Endothelial cell (in vitro differentiated cells): ENCODE measurements around the gene FIBCD1. TPM values are rescaled to one million over a fixed set of nuclear protein-coding genes. Genes with fewer than 3 reads are reported as not detected.
A peak's percentile ranks its signal among the peaks of the same experiment; 100 is the strongest.

ENCODE experiments used
- DNase-seq: peaks from one replicate; pipeline ENCODE4 v3.0.0; 2021; ENCODE audit warnings: low spot score
- H3K27ac Mint-ChIP-seq: one replicate; pipeline ENCODE4 v1.8.0; 2021; ENCODE audit warnings: mixed read lengths, inconsistent platforms; ENCODE audit not compliant: unreplicated experiment
- H3K27me3 Mint-ChIP-seq: one replicate; pipeline ENCODE4 v1.8.0; 2021; ENCODE audit warnings: mild to moderate bottlenecking, moderate library complexity, mixed read lengths, inconsistent platforms; ENCODE audit not compliant: unreplicated experiment
- H3K36me3 Mint-ChIP-seq: one replicate; pipeline ENCODE4 v1.8.0; 2021; ENCODE audit warnings: mild to moderate bottlenecking, low read depth, mixed read lengths, inconsistent platforms; ENCODE audit not compliant: unreplicated experiment
- H3K4me1 Mint-ChIP-seq: one replicate; pipeline ENCODE4 v1.8.0; 2021; ENCODE audit warnings: mild to moderate bottlenecking, mixed read lengths, inconsistent platforms; ENCODE audit not compliant: unreplicated experiment
- H3K4me3 Mint-ChIP-seq: one replicate; pipeline ENCODE4 v1.8.0; 2021; ENCODE audit warnings: mild to moderate bottlenecking, mixed read lengths, inconsistent platforms; ENCODE audit not compliant: unreplicated experiment
- H3K9me3 Mint-ChIP-seq: one replicate; pipeline ENCODE4 v1.8.0; 2021; ENCODE audit warnings: mixed read lengths, inconsistent platforms; ENCODE audit not compliant: unreplicated experiment
- CTCF ChIP-seq: fragments of 200-600 bp; sonication (generic); IDR thresholded peaks from one replicate; pipeline ENCODE4 v1.5.0; 2021; ENCODE audit warnings: antibody characterized with exemption; ENCODE audit not compliant: unreplicated experiment
- total RNA-seq: library from RNA; stranded (reverse); fragmentation: NEBNext Ultra II Directional; extraction: Animal tissue kit (Norgen Biotek cat#: 25700); gene quantifications from one replicate; pipeline ENCODE4 v1.2.1, GENCODE V29; 2021; ENCODE audit not compliant: unreplicated experiment

The FIBCD1 gene
- total RNA-seq, 1 donor from 2014 or later: 0.33 TPM

GRCh38 chr9:130973686-130974281 is 34.7 kb upstream of the FIBCD1 start:
- Mint-ChIP-seq H3K4me1 (peaks cover 10% of the 10 kb centered on the region), H3K27me3 (peaks cover 4% of the 10 kb centered on the region), H3K27ac (no peak overlapping the region), H3K4me3 (no peak overlapping the region), H3K36me3 (peaks cover 5% of the 10 kb centered on the region), H3K9me3 (no peaks in the 10 kb centered on the region)
- no peak for DNase-seq
- TF ChIP-seq CTCF: no peak

GRCh38 chr9:130972957-130973685 is 34.1 kb upstream of the FIBCD1 start:
- peaks cover 5% of the 10 kb centered on the region for H3K36me3 Mint-ChIP-seq
- TF ChIP-seq CTCF: no peak
- no peak for DNase-seq
- H3K4me1 Mint-ChIP-seq: peaks cover 10% of the 10 kb centered on the region
- no peaks in the 10 kb centered on the region for H3K9me3 Mint-ChIP-seq
- H3K4me3 Mint-ChIP-seq: no peak overlapping the region
- H3K27ac Mint-ChIP-seq: no peak overlapping the region
- H3K27me3 Mint-ChIP-seq: peaks cover 4% of the 10 kb centered on the region

- peaks cover 10% of the 10 kb centered on the region for H3K4me1 Mint-ChIP-seq
- H3K36me3 Mint-ChIP-seq: peaks cover 5% of the 10 kb centered on the region
- TF ChIP-seq CTCF: no peak
- H3K9me3 Mint-ChIP-seq: no peaks in the 10 kb centered on the region
- DNase-seq: no peak
- H3K27me3 Mint-ChIP-seq: peaks cover 4% of the 10 kb centered on the region
- peak overlapping the region; percentile 26 for H3K27ac Mint-ChIP-seq
- no peak overlapping the region for H3K4me3 Mint-ChIP-seq
These were observed 33.4 kb upstream of the FIBCD1 start for GRCh38 chr9:130972277-130972956.

- no peak for TF ChIP-seq CTCF
- no peak overlapping the region for H3K27ac Mint-ChIP-seq
- no peak for DNase-seq
- H3K27me3 Mint-ChIP-seq: peaks cover 4% of the 10 kb centered on the region
- peaks cover 10% of the 10 kb centered on the region for H3K4me1 Mint-ChIP-seq
- no peak overlapping the region for H3K4me3 Mint-ChIP-seq
- peaks cover 5% of the 10 kb centered on the region for H3K36me3 Mint-ChIP-seq
- no peaks in the 10 kb centered on the region for H3K9me3 Mint-ChIP-seq
These were observed 32.3 kb upstream of the FIBCD1 start for GRCh38 chr9:130971294-130971849.
